Activated CD4-positive, alpha-beta memory T cell treated with anti-CD3 and anti-CD28 coated beads for 36 hours (primary cell): ENCODE measurements around the gene ARHGDIA. TPM values are rescaled to one million over a fixed set of nuclear protein-coding genes. Genes with fewer than 3 reads are reported as not detected.

Experiments used
- CTCF ChIA-PET: fragments of 350-600 bp; sonication (Branson Sonifier 250); formaldehyde crosslinking; loops from one replicate; lab custom pipeline; 2021; ENCODE audit warnings: antibody characterized with exemption, inconsistent platforms; lab: Charles Lee
- POLR2A ChIA-PET: fragments of 350-600 bp; sonication (Branson Sonifier 250); formaldehyde crosslinking; loops from one replicate; lab custom pipeline; 2021; ENCODE audit warnings: antibody characterized with exemption; lab: Charles Lee
- DNase-seq: peaks from one replicate; pipeline ENCODE4 v3.0.0-alpha.2; 2020
- H3K27ac Mint-ChIP-seq: one replicate; pipeline ENCODE4 v1.8.0; 2021; ENCODE audit warnings: mixed read lengths
- H3K27me3 Mint-ChIP-seq: one replicate; pipeline ENCODE4 v1.8.0; 2021; ENCODE audit warnings: mixed read lengths
- H3K36me3 Mint-ChIP-seq: one replicate; pipeline ENCODE4 v1.8.0; 2021; ENCODE audit warnings: mixed read lengths
- H3K4me1 Mint-ChIP-seq: one replicate; pipeline ENCODE4 v1.8.0; 2021; ENCODE audit warnings: low read depth, mixed read lengths
- H3K4me3 Mint-ChIP-seq: one replicate; pipeline ENCODE4 v1.8.0; 2021; ENCODE audit warnings: mild to moderate bottlenecking, mixed read lengths
- H3K9me3 Mint-ChIP-seq: one replicate; pipeline ENCODE4 v1.8.0; 2021; ENCODE audit warnings: mixed read lengths
- intact Hi-C: fragments of 100-400 bp; cut with micrococcal nuclease; formaldehyde crosslinking; loops from one replicate; pipeline ENCODE4 v1.15.1; 2023
- total RNA-seq, 2 experiments: library from RNA; stranded (reverse); gene quantifications; one replicate each; pipeline ENCODE4 v1.2.3, GENCODE V29; 2021

Gene ARHGDIA
- total RNA-seq, 2 experiments from 2014 or later: 526 to 531 TPM

DNA sequence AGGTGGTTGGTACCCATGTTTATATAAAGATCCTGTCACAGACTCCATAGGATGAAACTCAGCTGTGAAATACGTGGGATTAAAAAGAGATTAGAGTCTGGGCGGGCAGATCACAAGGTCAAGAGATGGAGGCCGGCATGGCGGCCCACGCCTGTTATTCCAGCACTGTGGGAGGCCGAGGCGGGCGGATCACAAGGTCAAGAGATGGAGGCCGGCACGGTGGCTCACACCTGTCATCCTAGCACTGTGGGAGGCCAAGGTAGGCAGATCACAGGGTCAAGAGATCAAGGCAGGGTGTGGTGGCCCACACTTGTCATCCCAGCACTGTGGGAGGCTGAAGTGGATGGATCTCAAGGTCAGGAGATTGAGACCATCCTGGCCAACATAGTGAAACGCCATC, 24.3 kb upstream of the ARHGDIA start:
- no peak for DNase-seq
- POLR2A ChIA-PET: no interaction called here
- Mint-ChIP-seq H3K27ac (no peak overlapping the region), H3K36me3 (peaks cover 31% of the 10 kb centered on the region), H3K4me1 (peaks cover 2% of the 10 kb centered on the region), H3K4me3 (no peak overlapping the region), H3K9me3 (no peaks in the 10 kb centered on the region), H3K27me3 (no peaks in the 10 kb centered on the region)
- CTCF ChIA-PET: no interaction called here
- intact Hi-C loops: no loop called here

DNA sequence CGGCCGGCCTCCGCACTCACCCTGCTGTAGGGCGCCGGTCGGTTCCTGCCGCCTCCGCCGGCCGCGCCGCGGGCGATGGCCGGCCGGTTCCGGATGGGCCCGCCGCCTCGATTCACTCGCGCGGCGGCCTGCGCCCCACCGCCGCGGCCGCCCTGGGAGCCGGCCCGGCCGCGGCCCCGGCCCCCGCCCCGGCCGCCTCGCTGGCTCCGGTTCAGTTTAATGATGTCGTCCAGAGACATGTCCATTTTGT, 20.1 kb upstream of the ARHGDIA start:
- Mint-ChIP-seq H3K27ac (peak overlapping the region; percentile 97), H3K36me3 (peaks cover 45% of the 10 kb centered on the region), H3K4me1 (peaks cover 26% of the 10 kb centered on the region), H3K4me3 (peak overlapping the region; percentile 93), H3K9me3 (no peaks in the 10 kb centered on the region), H3K27me3 (no peaks in the 10 kb centered on the region)
- no peak for DNase-seq
- POLR2A ChIA-PET: interaction anchor here (0.6 to 2.2 kb wide), 5 partner anchors 12 to 206 kb away, joined by 3 to 16 read pairs (median 4); partner anchors contain the start of genes ARHGDIA and PCYT2
- intact Hi-C loops: loop anchor here (1.0 kb wide), 1 partner anchor 20 kb away; the partner anchor contains the start of gene ARHGDIA
- CTCF ChIA-PET: no interaction called here

DNA sequence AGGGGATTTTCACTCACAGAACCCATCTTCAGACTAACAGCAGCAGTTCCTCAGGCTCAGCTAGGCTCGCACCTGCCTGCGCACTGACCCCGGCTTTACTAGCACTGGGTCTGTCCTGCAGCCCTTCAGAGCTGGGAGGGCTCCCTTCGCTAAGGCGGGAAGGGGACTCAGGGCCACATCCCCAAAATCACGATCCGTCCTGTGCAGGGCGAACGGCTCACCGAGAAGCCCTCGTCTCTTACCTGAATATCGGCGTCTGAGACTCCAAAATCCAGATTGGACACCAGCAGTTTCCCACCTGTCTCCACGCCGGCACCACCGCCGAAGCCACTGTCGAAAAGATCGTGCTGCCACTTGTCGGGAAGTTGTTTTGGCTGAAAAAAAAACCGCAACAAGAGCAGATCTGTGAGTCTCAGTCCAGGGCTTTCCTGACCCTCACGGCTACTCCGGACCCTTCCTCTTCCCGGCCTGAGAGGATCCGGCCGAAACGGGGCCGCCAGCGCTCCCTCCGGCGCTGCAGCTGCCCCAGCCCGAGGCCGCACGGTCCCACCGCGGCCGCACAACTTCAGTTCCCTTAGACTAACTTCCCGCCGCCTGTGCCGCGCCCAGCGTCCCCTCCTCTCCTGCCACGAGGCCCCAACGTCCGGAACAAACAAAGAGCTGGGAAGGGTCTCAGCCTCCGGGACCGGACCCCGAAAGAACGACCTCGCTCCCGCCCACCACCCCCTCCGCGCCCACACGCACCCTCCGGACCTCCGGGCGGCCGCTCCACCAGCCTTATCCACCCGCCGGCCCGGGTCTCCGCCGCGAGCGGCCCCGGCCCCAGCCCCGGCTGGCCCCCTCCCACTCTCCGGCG, 19.5 kb upstream of the ARHGDIA start:
- H3K27ac Mint-ChIP-seq: peak overlapping the region; percentile 89
- no peaks in the 10 kb centered on the region for H3K9me3 Mint-ChIP-seq
- peaks cover 47% of the 10 kb centered on the region for H3K36me3 Mint-ChIP-seq
- intact Hi-C loops: loop anchor here (1.0 kb wide), 1 partner anchor 19 kb away; the partner anchor contains the start of gene ARHGDIA
- no peaks in the 10 kb centered on the region for H3K27me3 Mint-ChIP-seq
- H3K4me1 Mint-ChIP-seq: peaks cover 26% of the 10 kb centered on the region
- DNase-seq: peak; percentile 41
- ChIA-PET POLR2A (interaction anchor here (0.6 to 2.2 kb wide), 5 partner anchors 11 to 205 kb away, joined by 3 to 16 read pairs (median 4); partner anchors contain the start of genes ARHGDIA and PCYT2), CTCF (no interaction called here)
- H3K4me3 Mint-ChIP-seq: peak overlapping the region; percentile 85

DNA sequence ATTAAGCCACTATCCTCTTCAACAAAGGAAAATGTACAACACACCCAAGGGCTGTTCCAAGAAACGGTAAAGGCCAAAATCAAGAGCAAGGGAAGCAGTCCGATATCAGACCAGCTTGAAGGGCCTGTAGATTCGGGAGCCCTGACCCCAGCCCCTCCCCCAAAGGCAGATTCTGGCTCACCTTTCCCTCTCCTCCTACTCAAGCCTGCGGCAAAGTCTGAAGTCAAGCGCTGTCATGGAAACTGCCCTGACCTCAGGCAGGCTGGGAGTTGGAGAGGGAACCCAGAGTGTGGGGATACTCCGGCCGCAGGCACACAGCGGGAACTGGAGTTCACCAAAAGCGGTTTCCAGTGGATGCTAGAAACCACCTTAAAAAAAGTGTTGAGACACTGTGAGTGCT, 18.5 kb upstream of the ARHGDIA start:
- no peak for DNase-seq
- Mint-ChIP-seq H3K4me1 (peaks cover 26% of the 10 kb centered on the region), H3K27me3 (no peaks in the 10 kb centered on the region), H3K9me3 (no peaks in the 10 kb centered on the region), H3K27ac (no peak overlapping the region), H3K36me3 (peaks cover 48% of the 10 kb centered on the region), H3K4me3 (peak overlapping the region; percentile 85)
- intact Hi-C loops: no loop called here
- POLR2A ChIA-PET: no interaction called here
- CTCF ChIA-PET: no interaction called here

DNA sequence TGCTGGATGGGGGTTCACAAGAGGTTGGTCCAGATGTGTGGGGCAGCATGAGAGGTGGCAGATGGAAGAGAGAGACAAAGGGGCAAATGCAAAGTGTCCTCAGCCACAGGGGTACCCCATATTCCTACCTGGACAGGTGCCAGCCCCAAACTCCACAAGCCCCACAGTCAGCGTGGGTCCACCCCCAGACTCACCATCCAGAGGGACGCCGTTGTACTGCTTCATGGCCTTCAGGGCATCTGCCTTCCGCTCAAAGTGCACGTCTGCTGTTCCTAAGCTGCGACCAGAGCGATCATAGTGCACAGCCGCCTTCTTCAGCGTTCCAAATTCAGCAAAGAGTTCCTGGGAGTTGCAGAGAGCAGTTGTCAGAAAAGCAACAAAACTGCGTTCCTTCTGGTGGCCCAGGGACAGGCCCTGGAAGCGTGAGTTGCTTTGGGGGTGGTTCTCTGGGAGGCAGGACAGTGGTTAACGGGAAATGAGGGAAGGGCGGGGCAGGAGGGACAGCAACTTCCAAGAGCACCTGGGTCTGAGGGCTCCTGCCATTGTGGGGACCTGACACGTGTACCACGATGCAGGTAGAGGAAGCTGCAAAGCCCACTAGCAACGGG, 18.0 kb upstream of the ARHGDIA start:
- CTCF ChIA-PET: no interaction called here
- POLR2A ChIA-PET: no interaction called here
- Mint-ChIP-seq H3K27ac (no peak overlapping the region), H3K27me3 (no peaks in the 10 kb centered on the region), H3K36me3 (peaks cover 50% of the 10 kb centered on the region), H3K4me1 (peaks cover 26% of the 10 kb centered on the region), H3K9me3 (no peaks in the 10 kb centered on the region), H3K4me3 (peak overlapping the region; percentile 61)
- intact Hi-C loops: no loop called here
- no peak for DNase-seq

DNA sequence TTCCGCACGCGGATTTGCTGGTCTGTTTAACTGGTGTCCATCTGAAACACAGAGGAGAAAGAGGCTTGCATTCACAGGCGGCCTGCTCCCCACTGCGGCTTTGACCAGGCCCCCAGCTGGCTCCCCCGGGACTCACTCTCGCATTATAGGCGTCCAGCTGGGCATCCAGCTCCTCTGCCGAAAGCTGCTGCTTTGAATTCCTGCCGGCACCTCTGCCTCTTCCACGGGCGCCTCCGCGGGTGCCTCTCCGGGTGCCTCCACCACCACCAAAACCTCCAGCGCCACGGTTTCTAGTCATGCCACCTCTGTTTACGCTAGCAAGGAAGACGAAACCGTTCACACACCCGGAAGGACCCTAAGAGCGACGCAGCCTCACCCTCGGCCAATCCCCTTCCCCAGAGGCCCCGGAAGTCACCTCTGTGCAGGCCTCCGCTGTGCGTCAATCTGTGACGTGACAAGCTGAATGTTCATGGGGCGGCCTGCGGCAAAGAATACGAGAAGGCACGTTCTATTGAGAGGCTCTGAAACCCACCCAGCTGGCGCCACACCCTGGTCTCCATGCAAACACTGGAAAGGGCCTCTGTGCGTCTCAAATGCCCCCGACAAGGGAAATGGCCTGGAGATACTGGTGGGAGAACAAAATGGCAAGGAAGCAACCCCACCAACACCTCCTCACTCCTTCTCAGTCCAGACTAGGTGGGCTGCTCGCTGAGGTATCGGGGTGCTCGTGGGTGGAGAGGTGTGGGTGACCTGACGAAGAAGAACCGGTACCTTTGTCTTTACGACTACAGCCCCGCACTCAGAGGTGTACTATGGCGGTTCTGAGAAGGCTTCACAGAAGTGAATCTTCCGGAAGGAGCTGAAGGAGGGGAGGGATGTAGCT, 17.2 kb upstream of the ARHGDIA start:
- Mint-ChIP-seq H3K9me3 (no peaks in the 10 kb centered on the region), H3K27me3 (no peaks in the 10 kb centered on the region), H3K27ac (no peak overlapping the region), H3K4me1 (peaks cover 26% of the 10 kb centered on the region), H3K4me3 (peak overlapping the region; percentile 33), H3K36me3 (peaks cover 51% of the 10 kb centered on the region)
- intact Hi-C loops: no loop called here
- CTCF ChIA-PET: interaction anchor here (0.6 kb wide), 1 partner anchor 313 kb away, joined by 3 read pairs; no protein-coding TSS in a partner anchor
- no peak for DNase-seq
- POLR2A ChIA-PET: no interaction called here

DNA sequence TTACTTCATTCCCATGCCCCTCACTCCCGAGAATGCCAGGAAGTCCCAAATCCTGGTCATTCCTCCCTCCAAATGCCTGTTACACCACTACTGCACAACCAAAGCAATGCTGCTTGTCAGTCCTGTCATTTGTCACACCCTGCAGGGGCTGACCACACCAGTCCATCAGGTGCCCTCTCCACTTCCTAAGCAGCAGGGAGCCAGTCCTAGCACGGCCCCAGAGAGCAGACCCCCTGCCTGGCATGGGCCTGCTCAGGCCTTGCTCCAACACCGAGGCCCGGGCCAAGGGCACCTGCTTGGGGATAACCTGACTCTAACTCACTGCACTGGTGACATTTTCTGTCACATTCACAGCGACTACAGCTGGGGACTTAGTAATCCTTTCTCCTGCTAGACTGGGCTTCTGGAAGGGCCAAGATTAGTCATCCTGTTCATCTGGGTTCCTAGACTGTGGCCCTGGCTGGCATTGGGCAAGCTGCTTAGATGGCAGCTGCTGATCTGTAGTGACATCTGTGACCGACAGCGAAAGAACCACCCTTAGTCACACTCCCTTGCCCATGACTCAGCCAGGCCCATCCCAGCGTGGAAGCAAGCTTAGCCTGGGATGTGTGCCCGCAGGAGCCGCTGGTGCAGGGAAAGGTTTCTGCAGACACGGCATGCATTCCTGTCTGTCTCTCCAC, 14.9 kb upstream of the ARHGDIA start:
- peaks cover 58% of the 10 kb centered on the region for H3K36me3 Mint-ChIP-seq
- H3K4me3 Mint-ChIP-seq: no peak overlapping the region
- H3K4me1 Mint-ChIP-seq: peaks cover 26% of the 10 kb centered on the region
- no peaks in the 10 kb centered on the region for H3K9me3 Mint-ChIP-seq
- ChIA-PET CTCF (no interaction called here), POLR2A (interaction anchor here (0.6 to 1.1 kb wide), 4 partner anchors 14 to 183 kb away, joined by 3 to 6 read pairs (median 4); partner anchors contain the start of gene MRPL12)
- no peak for DNase-seq
- H3K27ac Mint-ChIP-seq: peak overlapping the region; percentile 54
- no peaks in the 10 kb centered on the region for H3K27me3 Mint-ChIP-seq
- intact Hi-C loops: no loop called here

DNA sequence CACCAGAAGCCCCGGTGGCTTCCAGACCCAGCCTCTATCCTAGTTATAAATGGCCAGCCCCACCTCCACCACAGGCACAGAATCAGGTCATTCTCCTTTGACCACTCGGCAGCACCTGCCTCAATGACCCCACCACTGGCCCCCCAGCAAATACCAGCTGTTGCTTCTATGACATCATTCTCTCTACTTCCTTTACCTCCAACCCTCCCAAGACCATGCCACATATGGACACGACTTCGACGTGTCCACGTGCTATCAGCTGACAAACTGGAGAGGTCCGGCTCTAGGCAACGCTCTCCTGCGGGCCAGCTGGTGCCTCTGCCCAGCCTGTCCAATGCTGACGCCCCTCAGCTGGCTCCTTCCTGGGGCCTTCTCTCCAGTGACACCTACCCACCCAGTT, 14.3 kb upstream of the ARHGDIA start:
- Mint-ChIP-seq H3K9me3 (no peaks in the 10 kb centered on the region), H3K36me3 (peaks cover 54% of the 10 kb centered on the region), H3K4me3 (no peak overlapping the region), H3K4me1 (peaks cover 24% of the 10 kb centered on the region), H3K27ac (peak overlapping the region; percentile 54), H3K27me3 (no peaks in the 10 kb centered on the region)
- ChIA-PET POLR2A (interaction anchor here (1.1 kb wide), 1 partner anchor 13 kb away, joined by 6 read pairs; no protein-coding TSS in a partner anchor), CTCF (no interaction called here)
- no peak for DNase-seq
- intact Hi-C loops: no loop called here

DNA sequence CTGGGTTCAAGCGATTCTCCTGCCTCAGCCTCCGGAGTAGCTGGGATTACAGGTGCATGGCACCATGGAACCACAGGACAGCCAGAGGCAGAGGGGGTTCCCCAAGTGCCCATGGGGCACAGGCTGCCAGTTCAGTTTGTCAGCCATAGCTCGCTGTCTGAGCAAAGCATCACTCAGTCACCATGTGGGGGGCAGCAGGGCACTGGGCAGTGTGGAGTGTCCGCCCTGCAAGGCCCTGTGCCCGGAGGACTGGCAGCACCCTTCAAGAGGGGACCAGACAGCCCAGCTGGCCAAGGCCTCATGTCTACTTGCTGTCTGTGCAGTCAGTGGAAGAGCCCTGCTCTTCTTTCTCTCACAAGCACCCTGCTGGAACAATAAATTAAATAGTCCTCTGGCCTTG, 13.8 kb upstream of the ARHGDIA start:
- intact Hi-C loops: no loop called here
- POLR2A ChIA-PET: no interaction called here
- H3K4me1 Mint-ChIP-seq: peaks cover 21% of the 10 kb centered on the region
- H3K9me3 Mint-ChIP-seq: no peaks in the 10 kb centered on the region
- peaks cover 49% of the 10 kb centered on the region for H3K36me3 Mint-ChIP-seq
- H3K27ac Mint-ChIP-seq: no peak overlapping the region
- no peaks in the 10 kb centered on the region for H3K27me3 Mint-ChIP-seq
- CTCF ChIA-PET: no interaction called here
- no peak overlapping the region for H3K4me3 Mint-ChIP-seq
- DNase-seq: no peak

DNA sequence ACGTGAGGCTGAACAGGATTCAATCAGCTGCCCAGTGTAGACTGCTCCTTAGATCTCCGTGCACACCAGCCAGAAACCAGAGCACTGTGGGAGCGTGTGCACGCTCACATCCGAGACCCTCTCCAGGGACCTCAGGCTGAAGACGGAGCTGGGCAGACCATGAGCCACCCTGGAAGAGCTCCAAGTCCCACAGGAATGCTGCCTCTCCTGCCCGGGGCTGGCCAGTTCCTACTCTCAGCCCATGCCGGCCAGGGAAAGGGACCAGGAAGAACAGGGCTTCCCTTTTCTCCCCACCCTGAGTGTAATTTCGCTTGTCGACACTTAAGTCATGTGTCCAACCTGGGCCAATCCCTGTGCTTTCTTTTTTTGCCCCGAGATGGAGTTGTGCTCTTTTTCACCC, 13.4 kb upstream of the ARHGDIA start:
- H3K4me3 Mint-ChIP-seq: no peak overlapping the region
- no peak for DNase-seq
- intact Hi-C loops: no loop called here
- CTCF ChIA-PET: no interaction called here
- H3K9me3 Mint-ChIP-seq: no peaks in the 10 kb centered on the region
- H3K36me3 Mint-ChIP-seq: peaks cover 50% of the 10 kb centered on the region
- POLR2A ChIA-PET: no interaction called here
- H3K27me3 Mint-ChIP-seq: no peaks in the 10 kb centered on the region
- H3K27ac Mint-ChIP-seq: no peak overlapping the region
- H3K4me1 Mint-ChIP-seq: peaks cover 19% of the 10 kb centered on the region

DNA sequence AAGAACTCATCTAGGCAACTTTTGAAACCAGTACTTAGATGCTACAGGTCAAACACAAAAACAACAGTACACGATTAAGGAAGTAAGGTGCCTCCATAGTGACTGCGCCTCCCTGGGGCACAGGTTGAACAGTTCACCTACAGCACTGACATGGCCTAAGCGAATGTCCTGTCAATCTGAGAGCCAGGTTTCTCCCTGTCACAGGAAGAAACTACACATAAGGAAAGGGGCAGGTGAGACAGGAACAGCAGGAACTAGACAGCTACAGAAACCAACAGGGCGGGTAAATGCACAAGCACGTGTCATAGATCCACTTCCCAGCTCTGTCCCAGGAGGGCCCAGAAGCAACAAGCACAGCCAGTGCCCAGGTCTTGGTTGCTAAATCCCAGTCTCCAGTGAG, 8.0 kb upstream of the ARHGDIA start:
- Mint-ChIP-seq H3K27ac (no peak overlapping the region), H3K4me1 (peaks cover 6% of the 10 kb centered on the region), H3K9me3 (no peaks in the 10 kb centered on the region), H3K4me3 (no peak overlapping the region), H3K36me3 (peaks cover 35% of the 10 kb centered on the region), H3K27me3 (no peaks in the 10 kb centered on the region)
- no peak for DNase-seq
- intact Hi-C loops: no loop called here
- ChIA-PET POLR2A (interaction anchor here (1.1 to 1.2 kb wide), 2 partner anchors 8 to 12 kb away, joined by 3 to 5 read pairs; partner anchors contain the start of genes ALYREF, ANAPC11 and ARHGDIA), CTCF (no interaction called here)
